ENCODE measurements around the gene KCNT2.

Gene KCNT2

DNA sequence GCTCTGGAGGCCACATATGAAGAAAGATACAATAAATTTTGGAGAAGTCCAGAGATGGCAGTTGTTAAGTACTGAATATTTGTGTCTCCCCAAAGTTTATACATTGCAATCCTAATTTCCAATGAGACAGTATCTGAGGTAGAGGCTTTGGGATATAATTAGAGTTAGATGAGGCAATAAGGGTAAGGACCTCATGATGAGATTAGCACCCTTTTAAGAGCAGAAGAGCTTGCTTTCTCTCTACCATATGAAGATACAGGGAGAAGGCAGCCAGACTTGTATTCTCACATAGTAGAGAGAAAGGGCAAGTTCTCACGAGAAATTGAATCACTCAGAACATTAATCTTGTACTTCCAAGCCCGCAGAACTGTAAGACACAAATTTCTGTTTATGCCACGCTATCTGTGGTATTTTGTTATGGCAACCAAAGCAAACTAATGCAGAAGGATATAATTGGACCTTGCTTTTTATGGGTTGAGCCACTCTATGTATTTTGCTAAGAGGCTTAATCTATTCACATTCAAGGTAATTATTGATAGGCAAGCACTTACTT is 430.1 kb downstream of the KCNT2 start:
- DNase-seq = no peak
